Ecto neural progenitor cell (in vitro differentiated cells): ENCODE results near the gene PIAS3.

Source experiments
- DNase-seq: peaks from one replicate; pipeline ENCODE4 v3.0.0-alpha.2; 2018; ENCODE audit warnings: low spot score

PIAS3 gene

DNA sequence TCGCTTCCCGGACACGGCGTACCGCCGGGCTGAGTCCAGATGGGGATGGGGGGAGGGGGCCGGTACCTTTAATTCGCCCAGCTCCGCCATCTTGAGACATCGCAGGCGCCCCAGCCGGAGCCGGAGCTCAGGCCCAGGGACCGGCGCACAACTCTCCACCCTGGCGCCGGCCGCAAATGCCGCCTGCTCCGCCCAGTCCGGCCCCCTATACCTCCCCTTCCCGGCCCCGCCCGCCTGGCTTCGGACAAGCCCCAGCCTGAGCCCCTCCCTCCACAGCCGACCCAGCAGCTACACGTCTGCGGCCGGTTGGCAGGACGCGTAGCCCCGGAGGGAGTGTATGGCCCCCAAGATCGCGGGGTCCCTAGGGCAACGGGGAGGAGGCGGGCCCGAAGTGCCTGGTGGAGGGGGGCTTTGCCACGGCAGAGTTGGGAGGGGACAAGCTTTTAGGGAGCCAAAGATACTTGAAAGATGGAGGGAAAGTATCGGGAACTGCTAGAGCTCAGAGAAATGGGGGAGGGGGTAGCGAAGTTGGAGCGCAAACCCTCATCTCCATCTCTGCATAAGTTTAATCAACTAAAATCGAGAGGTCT, at the start of gene PIAS3:
Gene PIAS3, minus strand, starts transcription at position 181 of the 590 bp plus-strand sequence. Its CDS starts 91 bp downstream, at position 90.
- DNase-seq, result peak; percentile 96

DNA sequence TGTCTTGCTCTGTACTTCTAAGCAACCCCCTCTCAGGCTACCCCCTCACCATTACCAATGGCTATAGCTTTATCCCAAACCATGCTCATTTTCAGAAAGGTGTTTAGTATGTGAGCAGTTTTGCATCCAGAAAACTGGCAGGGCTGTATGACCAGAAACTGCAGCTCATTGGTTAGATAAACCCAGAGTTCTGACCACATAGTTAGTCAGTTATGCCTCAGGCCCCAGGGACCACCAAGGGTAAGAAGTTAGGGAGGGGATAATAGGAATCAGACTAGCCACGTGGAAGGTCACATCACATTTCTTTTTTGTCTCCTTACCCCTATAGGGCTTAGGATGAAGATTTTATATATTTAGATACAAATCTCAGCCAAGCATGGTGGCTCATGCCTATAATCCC, 49.8 kb upstream of the PIAS3 start:
- DNase-seq, result no peak

DNA sequence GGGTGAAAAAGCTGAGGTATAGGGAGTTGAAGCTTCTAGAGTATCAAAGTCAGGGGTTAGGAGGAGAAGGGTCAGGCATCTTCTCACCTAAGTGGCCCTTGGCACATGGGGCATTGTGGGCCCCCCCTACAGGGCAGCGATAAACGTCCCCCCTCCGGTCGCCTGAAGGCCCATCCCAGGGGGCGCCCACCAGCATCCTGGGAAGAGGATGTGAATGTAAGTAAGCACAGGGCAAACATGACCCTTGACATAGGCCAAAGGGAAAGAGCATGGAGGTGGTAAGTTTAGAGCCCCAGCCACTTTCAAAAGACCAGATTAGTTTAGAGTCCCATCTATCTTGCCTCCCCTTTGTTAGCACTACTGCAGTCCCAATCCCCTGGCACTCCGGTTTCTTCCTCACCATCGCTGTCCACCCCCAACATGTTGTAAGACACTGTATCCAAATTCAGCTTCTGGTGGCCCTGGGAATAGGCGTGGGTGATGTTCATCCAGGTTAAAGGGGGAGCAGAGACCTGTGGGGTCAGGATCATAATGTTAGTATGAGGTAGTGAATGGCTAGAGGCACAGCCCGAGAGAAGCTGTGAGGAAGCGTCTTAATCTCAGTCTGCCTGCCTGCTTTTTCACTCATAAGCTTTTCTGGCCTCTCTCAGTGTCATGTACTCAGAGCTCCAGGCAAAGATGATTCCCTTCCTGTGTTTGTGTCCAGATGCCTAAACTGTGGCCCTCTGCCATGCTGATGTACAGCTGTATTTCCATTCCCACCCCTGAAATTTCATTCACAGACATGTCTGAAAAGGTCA, 48.3 kb upstream of the PIAS3 start:
- no peak for DNase-seq

DNA sequence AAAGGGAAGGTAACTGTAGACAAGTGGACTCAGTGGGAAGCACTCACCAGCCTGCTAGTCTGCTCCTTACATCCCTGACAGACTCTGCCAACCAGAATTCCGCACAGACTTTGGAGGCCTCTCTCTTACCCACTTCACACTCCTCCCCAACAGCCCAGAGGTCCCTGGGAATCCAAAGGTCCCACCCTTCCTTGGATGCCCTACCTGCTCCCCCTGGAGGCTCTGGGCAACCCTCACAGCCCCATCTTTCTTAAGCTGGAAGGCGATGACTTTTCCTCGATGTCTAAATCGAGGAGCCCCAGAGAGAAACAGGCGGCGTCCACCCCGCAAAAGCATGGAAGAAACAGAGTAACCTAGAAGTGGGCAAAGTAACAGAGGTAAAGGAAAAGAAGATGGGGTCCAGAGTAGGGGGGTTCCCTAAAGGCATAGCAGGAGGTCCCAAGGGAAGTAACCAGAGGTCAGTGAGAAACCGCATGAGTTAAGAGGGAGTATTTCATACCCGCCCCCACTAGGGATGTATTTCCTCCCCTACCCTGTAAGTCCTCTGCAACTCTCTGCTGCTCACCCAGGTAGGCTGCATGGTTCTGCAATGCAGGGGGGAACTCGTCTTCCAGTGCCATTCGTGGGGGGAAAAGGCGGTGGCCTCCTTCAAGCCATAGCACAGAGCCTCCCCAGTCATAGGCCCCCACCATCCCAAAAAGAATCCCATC, 42.6 kb upstream of the PIAS3 start:
- no peak for DNase-seq

DNA sequence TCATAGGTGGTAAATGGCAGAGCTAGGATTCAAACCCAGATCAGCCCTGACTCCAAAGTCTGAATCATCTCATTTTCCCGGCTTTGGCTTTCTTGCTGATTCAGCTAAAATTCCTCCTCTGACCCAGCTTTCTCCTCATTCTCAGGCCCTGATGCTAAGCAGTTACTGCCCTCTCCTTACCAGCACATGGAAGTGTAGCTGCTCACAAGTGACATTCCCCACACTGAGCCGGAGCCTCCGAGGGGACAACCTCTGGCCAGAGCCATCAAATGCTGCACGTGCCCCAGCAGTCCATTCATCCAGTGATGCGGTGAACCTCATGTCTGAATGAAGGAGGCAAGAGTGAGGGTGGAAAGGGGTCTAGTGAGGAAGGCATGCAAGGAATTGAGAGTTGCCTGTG, 39.9 kb upstream of the PIAS3 start:
- DNase-seq, result no peak

DNA sequence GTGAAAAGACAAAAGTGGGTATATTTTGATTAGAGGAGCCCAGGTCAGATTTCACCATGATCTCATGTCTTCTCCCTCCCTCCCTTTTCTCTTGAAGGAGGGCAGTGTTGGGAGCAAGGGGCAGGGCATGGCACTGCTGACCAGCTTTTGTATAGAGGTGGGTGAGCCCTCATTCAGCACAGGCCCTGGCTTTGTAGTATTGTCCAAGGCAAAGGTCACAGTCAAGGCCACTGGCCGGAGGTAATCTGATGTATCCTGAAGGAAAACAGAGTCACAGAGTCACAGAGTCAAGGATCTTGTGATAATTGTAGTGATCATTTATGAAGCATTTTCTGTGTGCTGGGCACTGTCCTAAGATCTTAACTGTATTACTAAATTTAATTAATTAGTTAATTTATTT, 39.1 kb upstream of the PIAS3 start:
- no peak for DNase-seq

DNA sequence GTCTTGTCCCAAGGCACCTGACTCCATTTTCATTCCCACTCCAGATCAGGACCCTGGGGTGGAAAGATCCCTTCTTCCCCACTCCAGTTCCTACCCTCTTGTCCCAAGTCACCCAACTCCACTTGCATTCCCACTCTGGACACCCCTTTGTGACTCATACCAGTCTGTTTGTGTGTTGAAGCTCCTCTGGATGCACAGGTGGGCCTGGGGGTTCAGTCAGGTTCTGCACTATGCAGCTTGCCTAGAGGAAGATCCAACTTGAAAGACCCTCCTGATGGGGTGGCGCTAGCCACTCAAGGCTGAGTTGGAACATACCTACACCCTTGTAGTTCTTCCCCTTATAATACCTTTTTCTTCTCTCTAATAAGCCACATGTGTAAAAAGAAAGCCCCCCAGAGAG, 36.6 kb upstream of the PIAS3 start:
- DNase-seq, result no peak

DNA sequence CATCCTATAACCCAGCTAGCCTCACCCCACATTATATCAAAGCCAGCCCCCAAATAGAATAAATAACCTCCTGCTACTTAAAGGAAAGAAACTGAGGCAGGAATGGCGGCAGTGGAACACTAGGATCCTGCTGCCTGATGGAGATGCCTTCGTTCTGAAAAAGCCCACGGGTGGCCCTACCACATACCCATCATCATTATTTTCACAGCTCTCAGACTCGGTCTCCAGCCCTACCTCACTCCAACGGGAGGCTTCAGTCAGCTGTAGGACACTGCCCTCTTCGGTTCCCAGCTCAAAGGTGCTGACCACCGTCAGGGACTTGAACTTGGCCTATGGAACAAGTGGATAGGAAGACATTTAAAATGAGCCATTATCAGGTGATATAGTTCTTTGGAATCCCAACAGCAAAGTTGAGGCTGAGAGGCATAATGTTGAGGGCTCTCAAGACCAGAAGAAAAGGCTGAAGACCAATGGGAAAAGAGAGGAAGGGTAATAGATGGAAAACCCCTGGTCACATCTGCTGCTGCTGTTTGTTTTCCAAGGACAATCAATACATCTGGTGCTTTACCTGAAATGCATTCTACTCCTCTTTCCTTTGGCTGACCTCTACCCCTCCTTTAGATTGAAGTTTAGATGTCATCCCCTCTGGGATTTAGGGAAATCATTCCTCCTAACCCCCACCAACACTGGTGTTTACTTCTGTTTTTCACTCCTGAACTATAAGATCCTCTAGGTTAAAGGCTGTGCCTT, 34.6 kb upstream of the PIAS3 start:
- no peak for DNase-seq

DNA sequence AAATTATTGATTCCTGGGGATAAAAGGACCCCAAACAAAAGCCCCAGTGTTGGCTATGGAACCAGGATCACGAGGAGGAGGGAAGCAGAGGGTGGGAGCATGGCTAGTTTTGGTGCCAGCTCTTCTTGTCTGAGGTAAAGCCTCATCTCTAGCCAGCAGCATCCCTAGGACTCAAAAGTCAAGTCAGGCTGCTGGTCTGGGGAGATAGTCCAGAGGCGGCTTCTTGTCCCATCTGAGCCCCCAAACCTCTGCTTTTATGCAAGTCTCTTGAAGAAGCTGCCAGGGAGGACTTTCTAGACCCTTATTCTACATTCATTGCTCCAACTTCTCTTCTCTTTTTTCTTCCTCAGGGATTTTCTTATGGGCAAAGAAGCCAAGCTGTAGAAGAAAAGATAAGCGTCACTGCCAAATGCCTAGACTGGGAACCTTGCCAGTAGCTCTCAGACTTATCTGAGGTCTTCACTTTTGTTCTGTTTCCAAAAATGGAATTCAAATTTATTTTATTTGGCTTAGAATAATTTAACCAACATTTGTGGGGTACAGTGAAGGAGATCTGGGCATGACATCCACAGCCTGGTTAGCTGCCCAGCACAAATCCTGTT, 33.7 kb upstream of the PIAS3 start:
- no peak for DNase-seq

DNA sequence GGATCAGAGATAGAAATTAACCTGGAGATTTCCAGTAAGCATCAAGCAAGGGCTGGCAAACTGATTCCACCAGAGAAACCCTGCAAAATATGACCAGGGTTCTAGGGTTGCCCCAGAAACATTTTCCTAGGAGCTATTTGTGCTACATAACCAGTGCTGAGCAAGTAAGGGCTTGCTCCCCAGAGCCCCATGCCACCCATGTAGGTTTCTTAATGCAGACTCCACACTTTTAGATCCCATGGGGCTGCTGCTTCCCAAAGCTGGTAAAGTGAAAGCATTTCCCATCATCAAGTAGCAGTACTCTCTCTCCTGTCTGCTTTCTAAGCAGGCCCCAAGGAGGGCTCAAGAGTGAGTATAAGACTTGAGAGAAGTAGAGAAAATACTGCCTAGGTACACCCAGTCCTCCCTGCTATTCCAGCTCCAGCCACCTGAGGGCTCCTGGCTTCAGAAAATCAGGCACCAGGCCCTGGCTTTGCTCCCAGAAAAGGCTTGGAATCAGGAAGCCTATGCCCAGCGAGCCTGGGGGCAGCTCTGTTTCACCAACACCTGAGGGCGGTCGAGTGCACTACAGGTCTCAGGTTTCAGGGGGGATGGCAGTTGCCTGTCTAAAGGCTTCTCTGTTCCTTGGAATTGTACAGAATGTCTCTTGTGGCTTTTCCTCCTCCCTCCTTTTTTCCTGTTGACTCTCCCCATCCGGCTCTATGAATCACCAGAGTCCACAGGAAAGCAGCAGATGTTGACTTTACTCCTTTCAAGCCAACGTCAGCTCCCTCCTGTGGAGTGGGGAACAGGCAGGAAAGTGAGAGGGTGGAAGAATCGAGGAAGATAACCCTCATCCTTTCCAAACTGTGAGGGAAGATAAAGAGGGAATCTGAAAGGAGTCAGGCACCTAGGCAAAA, 33.0 kb upstream of the PIAS3 start:
- peak; percentile 95 for DNase-seq

DNA sequence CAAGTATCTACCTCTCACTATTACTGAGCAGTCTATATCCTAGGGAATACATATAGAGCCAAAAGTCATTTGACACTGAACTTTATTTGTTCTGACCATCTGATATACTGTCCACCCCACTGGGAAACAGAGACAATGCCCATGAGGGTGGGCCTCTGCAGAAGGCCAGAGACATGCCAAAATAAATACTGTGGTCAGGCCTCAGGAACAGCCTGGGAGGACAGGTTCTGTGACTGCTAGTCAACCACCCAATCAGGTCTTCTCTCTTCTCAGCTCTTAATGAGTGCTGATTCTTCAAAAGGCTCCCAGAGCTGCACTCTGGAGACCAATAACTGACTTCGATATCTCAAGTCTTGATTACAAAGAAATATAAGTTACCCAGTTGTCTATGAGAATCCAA, 32.3 kb upstream of the PIAS3 start:
- DNase-seq, result no peak

DNA sequence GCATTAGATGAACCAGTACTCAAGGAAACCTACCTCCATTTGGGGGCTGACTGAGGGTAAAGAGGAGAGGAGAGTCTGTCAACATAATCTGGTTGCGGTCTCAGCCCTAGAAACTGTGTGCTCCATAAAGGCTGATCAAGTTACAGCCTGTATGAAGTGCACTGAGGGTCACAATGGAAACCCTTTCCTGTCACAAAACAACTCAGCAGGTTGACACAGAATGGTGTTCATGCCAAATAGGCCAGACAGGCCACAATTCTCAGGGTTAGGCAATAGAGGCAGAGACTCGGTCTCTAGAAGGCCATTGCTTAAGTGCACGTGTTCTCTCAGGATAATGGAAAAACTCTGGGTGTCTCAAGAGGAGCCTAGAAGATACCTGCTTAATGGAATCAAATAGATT, 30.8 kb upstream of the PIAS3 start:
- no peak for DNase-seq

DNA sequence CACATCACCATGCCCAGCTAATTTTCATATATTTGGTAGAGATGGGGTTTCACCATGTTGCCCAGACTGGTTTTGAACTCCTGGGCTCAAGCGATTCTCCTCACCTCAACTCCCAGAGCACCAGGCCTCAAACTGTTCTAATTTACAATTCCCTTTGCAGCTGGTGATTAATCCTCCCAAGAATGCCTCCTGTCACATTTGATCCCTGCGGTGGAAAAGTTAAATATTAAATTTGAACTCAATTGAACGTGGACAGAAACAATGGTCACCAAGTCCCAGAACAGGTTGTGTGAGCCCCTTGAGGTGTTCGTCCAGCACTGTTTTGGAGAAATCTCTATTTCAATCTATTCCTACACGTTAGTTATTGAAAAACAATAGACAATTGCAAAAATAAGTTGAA, 28.8 kb upstream of the PIAS3 start:
- no peak for DNase-seq

DNA sequence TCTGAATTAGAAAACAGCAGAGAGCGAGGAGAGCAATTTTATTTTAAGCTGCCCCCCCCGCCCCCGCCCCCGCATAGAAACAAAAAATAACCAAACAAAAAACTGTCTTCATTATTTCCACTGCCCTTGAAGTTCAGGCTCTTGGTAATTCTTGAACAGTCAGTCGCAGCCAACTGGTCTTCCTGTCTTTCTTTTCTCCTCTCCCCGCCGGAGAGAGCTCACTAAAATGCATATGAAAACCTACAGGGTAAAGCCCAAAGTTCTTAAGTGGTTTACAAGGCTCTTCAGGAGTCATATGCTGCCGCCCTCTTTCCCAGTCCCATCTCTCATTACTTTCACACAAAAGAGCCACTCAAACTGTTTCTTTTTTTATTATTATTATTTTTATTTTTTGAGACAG, 27.9 kb upstream of the PIAS3 start:
- no peak for DNase-seq

DNA sequence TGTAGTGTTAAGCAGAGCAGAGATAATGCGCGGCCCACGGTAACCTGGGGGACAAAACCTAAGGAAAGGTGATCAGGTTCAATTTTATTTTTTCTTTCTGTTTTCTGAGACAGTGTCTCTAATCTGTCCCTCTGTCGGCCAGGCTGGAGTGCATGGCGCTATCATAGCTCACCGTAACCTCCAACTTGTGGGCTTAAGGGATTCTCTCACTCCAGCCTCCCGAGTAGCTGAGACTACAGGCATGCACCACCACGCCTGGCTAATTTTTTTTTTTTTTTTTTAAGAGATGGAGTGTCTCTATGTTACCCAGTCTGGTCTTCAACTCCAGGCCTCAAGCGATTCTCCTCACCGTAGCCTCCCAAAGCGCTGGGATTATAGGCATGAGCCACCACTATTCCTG, 27.5 kb upstream of the PIAS3 start:
- DNase-seq, result no peak

DNA sequence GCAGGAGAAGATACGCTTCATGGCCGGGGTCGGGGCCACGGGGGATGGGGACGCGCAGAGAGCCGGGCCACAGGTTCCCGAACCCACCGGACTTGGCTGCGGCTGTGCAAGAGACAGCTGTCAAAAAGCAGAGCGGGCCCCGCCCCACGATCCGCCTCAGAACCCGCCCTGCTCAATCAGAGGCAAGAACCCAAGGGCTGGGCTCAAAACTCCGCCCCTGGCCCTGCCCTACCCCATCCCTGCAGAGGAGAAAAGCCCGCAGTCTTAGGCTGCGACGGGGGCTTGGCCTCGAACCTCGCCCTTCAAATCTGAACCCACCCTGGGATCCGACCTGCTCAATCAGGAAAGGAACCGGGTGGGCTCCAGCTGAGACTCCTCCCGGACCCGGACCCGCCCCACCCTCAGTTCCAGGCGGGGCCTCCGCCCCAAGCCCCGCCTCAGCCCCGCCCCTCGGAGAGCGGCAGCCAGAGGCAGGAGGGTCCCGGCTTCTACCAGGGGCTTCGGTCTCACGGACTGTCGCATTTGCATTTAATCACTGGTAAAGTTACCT, 26.9 kb upstream of the PIAS3 start, which contains the start of gene ANKRD35:
Gene ANKRD35, minus strand, starts transcription at position 129 of the 550 bp plus-strand sequence. Its CDS starts 108 bp downstream, at position 21.
- DNase-seq, result peak; percentile 92

DNA sequence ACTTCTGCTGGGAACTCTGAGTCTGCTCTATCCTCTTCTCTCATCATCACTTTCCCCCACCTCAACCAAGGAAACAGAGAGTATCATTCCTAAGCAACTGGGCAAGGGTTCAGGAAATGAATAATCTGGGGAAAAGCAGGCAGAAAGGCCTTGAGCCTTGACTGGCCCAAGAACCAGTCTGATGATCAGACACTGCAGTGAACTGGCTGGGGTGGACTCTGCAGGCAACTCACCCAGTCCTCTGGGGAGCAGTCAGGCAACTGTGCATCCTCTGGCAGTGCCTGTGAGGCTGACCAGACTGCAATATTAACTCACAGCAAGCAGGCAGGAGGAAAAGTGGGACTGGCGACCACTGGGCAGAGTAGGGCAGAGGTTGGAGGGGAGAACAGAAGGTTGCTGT, 25.8 kb upstream of the PIAS3 start:
- DNase-seq, result no peak

DNA sequence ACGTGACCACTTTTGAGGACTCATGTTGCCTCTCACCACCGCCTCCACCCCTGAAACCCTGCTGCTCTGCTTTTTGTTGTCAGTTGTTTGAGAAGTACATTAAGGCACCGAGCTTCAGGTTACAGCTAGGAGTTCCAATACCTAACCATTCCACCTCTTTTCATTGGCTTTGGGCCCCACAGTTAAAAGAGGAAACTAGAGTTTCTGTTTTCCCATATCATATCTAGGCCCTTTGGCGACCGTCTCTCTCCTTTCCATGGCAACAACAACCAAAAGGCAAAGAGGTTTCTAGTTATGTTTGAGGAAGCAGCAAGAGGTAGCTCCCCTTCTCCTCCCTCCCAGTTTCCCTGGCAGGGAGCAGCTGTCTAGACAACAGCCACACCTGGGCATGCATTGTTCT, 20.9 kb upstream of the PIAS3 start:
- no peak for DNase-seq

DNA sequence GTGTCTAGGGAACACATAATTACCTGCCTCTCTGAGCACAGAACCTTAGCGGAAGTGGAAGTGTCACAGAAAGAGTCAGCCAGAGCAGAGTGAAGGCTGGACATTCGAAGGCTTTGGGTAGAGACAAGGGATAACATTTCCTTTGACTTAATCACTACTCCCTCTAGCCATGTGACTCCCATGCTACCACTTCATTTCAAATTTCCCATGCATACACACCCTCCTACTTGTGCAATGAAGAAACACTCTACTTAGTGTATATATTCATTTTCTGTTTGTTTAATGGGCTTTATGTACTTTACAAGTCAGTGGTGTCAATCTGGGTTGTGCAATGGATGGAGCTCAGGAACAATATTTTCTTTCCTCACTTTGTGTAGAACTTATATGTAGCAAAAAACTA, 19.8 kb upstream of the PIAS3 start:
- no peak for DNase-seq

DNA sequence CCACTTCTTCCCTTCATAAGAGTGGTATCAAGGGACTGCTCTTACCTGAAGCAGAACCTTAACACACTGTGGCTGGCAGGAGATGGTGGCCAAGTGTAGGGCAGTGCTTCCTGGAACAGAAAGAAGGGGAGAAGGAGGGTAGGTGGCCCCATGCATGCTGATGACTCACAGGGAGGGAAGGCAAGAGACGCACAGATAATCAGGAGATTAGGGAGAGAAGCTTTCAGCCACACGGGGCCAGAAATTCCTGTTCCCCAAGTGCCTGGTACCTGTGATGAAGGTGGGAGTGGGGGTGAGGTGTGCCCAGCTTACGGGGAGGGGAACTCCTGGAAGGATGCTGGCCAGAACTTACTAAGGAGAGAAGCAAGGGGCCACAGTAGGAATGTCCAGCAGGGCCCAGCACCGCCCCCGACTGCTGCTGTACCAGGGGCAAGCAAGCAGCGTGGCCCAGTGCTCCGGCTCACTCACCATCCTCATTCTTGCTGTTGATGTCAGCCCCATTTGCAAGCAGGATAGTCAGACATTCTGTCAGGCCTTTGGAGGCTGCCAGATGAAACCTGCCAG, 19.1 kb upstream of the PIAS3 start:
- DNase-seq, result no peak
